Ishikawa (cell line): Measurements from ENCODE around the gene BUD23.

Experiments used
- CEBPB ChIP-seq: IDR thresholded peaks from 2 replicates; pipeline ENCODE4 v1.6.1; 2012
- CREB1 ChIP-seq: IDR thresholded peaks from 2 replicates; pipeline ENCODE4 v1.6.1; 2012; ENCODE audit warnings: low read depth
- EGR1 ChIP-seq: IDR thresholded peaks from 2 replicates; pipeline ENCODE4 v1.6.1; 2012
- EP300 ChIP-seq: IDR thresholded peaks from 2 replicates; pipeline ENCODE4 v1.6.1; 2012; ENCODE audit warnings: borderline replicate concordance
- FOXM1 ChIP-seq: IDR thresholded peaks from 2 replicates; pipeline ENCODE4 v1.6.1; 2012; ENCODE audit warnings: low read depth, borderline replicate concordance
- NFIC ChIP-seq: IDR thresholded peaks from 2 replicates; pipeline ENCODE4 v1.6.1; 2012
- RAD21 ChIP-seq: IDR thresholded peaks from 2 replicates; pipeline ENCODE4 v1.6.1; 2012; ENCODE audit warnings: low read depth
- REST ChIP-seq: IDR thresholded peaks from 2 replicates; pipeline ENCODE4 v1.6.1; 2012; ENCODE audit warnings: low read depth, mild to moderate bottlenecking
- TAF1 ChIP-seq: IDR thresholded peaks from 2 replicates; pipeline ENCODE4 v1.6.1; 2012; ENCODE audit warnings: low read depth, mild to moderate bottlenecking
- TCF12 ChIP-seq: IDR thresholded peaks from 2 replicates; pipeline ENCODE4 v1.6.1; 2012; ENCODE audit warnings: low read depth
- TEAD4 ChIP-seq: IDR thresholded peaks from 2 replicates; pipeline ENCODE4 v1.6.1; 2012
- YY1 ChIP-seq: IDR thresholded peaks from 2 replicates; pipeline ENCODE4 v1.6.1; 2012; ENCODE audit warnings: low read depth
- ZBTB7A ChIP-seq: IDR thresholded peaks from 2 replicates; pipeline ENCODE4 v1.6.1; 2012; ENCODE audit warnings: low read depth
- TF ChIP-seq, protein P1 (sequence below): IDR thresholded peaks from 2 replicates; pipeline ENCODE4 v1.6.1; 2012
- TF ChIP-seq, protein P2 (sequence below): IDR thresholded peaks from 2 replicates; pipeline ENCODE4 v1.6.1; 2012

Gene BUD23

GRCh38 chr7:73668886-73669230 is 14.5 kb upstream of the BUD23 start:
- TF ChIP-seq, protein P1, sequence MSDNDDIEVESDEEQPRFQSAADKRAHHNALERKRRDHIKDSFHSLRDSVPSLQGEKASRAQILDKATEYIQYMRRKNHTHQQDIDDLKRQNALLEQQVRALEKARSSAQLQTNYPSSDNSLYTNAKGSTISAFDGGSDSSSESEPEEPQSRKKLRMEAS = no peak
- TF ChIP-seq FOXM1 (no peak), TAF1 (no peak), TEAD4 (no peak), CREB1 (no peak), EP300 (no peak), NFIC (no peak), EGR1 (no peak), REST (no peak), TCF12 (no peak), ZBTB7A (no peak), RAD21 (no peak), CEBPB (no peak)
- TF ChIP-seq, protein P2, sequence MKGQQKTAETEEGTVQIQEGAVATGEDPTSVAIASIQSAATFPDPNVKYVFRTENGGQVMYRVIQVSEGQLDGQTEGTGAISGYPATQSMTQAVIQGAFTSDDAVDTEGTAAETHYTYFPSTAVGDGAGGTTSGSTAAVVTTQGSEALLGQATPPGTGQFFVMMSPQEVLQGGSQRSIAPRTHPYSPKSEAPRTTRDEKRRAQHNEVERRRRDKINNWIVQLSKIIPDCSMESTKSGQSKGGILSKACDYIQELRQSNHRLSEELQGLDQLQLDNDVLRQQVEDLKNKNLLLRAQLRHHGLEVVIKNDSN = no peak

DNA sequence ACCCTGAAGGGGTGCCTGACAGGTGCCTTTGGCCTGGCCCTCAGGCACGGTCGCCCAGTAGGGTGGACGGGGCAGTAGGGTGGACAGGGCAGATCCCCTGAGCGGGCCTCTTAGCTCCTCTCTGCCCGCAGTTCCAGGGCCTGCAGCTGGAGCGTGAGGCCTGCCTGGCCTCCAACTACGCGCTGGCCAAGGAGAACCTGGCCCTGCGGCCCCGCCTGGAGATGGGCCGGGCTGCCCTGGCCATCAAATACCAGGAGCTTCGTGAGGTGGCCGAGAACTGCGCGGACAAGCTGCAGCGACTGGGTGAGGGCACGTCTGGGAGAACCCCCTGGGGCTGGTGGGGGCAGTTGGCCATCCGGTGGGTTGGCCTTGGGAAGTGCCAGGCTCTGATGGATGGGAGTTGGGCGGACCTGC is 14.1 kb upstream of the BUD23 start:
- TF ChIP-seq, protein P1 = no peak
- TF ChIP-seq TAF1 = no peak
- no peak for TF ChIP-seq TCF12
- no peak for TF ChIP-seq RAD21
- no peak for TF ChIP-seq CREB1
- TF ChIP-seq ZBTB7A = no peak
- no peak for TF ChIP-seq REST
- TF ChIP-seq NFIC = no peak
- TF ChIP-seq, protein P2 = no peak

GRCh38 chr7:73669858-73670385 is 13.5 kb upstream of the BUD23 start:
- TF ChIP-seq RAD21 (no peak), EP300 (no peak), CREB1 (no peak), TCF12 (no peak), TEAD4 (no peak), YY1 (no peak), EGR1 (no peak), ZBTB7A (no peak), NFIC (no peak), FOXM1 (no peak)
- TF ChIP-seq, protein P1 = no peak

- no peak for TF ChIP-seq FOXM1
- TF ChIP-seq, protein P2 = no peak
- TF ChIP-seq, protein P1 = no peak
These were observed 12.1 kb upstream of the BUD23 start for GRCh38 chr7:73671322-73671661.

DNA sequence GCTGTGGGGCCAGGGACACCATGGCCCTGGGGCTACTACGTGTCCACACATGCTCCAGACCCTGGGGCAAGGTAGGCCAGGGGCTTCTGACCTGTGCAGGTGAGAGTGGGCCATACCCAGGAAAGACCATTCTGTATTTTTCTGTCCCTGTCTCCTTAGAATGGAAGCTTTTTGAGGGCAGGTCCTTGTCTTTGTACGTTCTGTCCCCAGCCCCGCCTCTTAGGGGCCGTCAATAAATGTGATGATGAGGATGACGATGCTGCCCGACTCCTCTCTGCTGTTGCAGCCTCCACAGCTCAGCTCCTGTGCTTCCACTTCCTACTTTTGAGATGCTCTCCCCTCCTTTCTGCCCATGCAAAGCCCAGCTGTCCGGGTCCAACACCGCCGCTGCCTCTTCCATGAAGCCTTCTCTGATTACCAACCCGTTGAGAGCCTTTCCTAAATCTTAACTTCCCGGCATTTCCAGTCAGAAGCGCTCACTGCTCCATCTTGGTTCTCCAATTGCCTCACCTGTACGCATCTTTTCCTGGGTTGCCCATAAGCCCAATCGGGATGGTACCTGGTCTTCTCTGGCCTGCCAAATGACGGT is 11.4 kb upstream of the BUD23 start:
- TF ChIP-seq YY1 = no peak
- TF ChIP-seq TCF12 = no peak
- TF ChIP-seq ZBTB7A = no peak
- no peak for TF ChIP-seq EP300
- no peak for TF ChIP-seq CREB1
- no peak for TF ChIP-seq NFIC
- TF ChIP-seq TEAD4 = no peak
- no peak for TF ChIP-seq REST
- no peak for TF ChIP-seq TAF1
- TF ChIP-seq FOXM1 = no peak
- TF ChIP-seq RAD21 = no peak
- TF ChIP-seq EGR1 = no peak
- TF ChIP-seq, protein P1 = no peak
- TF ChIP-seq, protein P2 = no peak
- TF ChIP-seq CEBPB = no peak
